ENCODE data around the gene AGBL1. TPM values are rescaled to one million over a fixed set of nuclear protein-coding genes. Genes with fewer than 3 reads are reported as not detected.

The AGBL1 gene
- total RNA-seq, 3 donors from 2014 or later, result 0.10 to 0.32 TPM; not detected in 1

DNA sequence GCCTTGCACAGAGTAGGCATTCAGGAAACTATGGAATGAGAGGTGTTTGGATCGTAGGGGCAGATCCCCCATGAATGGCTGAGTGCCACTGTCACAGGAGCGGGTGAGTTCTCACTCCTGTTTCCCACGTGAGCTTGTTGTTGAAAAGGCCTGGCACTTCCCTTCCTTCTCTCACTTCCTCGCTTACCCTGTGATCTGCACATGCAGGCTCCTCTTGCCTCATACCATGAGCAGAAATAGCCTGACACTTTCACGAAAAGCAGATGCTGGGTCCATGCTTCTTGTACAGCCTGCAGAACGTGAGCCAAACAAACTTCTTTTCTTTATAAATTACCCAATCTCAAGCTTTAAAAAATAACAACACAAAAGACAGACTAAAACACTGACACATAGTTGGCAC, 55.4 kb downstream of the AGBL1 start:
- Histone ChIP-seq H3K9me3 (no peaks in the 10 kb centered on the region), H3K4me1 (ENCODE audit: low read depth) (no peaks in the 10 kb centered on the region), H3K4me3 (no peak overlapping the region), H3K36me3 (ENCODE audit: low read depth) (no peaks in the 10 kb centered on the region)
- intact Hi-C loops (cut with DNase I, micrococcal nuclease), result no loop called here
- TF ChIP-seq, protein P1, sequence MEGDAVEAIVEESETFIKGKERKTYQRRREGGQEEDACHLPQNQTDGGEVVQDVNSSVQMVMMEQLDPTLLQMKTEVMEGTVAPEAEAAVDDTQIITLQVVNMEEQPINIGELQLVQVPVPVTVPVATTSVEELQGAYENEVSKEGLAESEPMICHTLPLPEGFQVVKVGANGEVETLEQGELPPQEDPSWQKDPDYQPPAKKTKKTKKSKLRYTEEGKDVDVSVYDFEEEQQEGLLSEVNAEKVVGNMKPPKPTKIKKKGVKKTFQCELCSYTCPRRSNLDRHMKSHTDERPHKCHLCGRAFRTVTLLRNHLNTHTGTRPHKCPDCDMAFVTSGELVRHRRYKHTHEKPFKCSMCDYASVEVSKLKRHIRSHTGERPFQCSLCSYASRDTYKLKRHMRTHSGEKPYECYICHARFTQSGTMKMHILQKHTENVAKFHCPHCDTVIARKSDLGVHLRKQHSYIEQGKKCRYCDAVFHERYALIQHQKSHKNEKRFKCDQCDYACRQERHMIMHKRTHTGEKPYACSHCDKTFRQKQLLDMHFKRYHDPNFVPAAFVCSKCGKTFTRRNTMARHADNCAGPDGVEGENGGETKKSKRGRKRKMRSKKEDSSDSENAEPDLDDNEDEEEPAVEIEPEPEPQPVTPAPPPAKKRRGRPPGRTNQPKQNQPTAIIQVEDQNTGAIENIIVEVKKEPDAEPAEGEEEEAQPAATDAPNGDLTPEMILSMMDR (IDR thresholded peaks at IDR 0.05), result no peak
- DNase-seq (no peak), ATAC-seq (no peak)

DNA sequence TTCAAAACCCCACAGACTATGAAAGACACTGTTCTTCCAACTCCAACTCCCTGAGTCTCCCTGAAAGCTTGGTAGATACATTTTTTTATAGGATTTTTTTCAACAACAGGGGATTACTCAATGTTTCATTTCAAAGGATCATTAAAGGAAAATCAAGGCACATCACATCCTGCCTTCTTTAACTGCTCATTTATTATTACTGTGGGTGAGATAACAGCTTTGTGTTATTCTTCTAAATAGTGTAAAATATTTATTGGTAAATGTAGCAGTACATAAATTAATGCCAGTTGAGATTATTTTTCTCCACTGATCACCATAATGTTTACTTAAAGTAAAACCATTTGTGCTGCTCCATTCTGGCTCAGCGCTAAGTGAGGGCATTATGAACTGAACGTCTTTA, 57.2 kb downstream of the AGBL1 start:
- Histone ChIP-seq H3K36me3 (ENCODE audit: low read depth) (no peaks in the 10 kb centered on the region), H3K9me3 (no peaks in the 10 kb centered on the region), H3K4me3 (no peak overlapping the region), H3K4me1 (ENCODE audit: low read depth) (no peaks in the 10 kb centered on the region)
- DNase-seq (no peak), ATAC-seq (no peak)
- intact Hi-C loops (cut with DNase I, micrococcal nuclease), result no loop called here
- TF ChIP-seq, protein P1 (IDR thresholded peaks at IDR 0.05), result no peak

DNA sequence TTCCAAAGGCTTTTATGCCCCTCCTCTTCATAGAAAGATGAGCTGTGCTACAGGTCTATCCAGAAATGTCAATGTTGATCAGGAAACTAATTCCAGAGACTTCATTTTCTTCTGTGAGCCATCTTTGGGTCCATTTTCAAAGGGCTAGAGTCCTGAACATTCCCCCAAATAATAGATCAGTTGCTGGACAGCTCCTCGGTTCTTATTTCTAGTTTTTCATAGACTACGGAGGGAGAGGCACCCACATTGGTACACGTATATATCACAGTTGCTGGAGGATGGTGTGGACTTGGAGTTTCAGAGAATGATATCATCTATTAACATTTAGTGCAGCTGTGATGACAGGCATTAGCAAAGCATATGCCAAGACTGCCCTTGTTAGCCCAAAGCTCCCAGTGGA, 59.1 kb downstream of the AGBL1 start:
- no peak for ATAC-seq
- no peak for DNase-seq
- intact Hi-C loops (cut with DNase I, micrococcal nuclease), result no loop called here
- no peak overlapping the region for H3K4me3 ChIP-seq
- H3K4me1 ChIP-seq (ENCODE audit: low read depth), result no peaks in the 10 kb centered on the region
- H3K9me3 ChIP-seq, result no peaks in the 10 kb centered on the region
- TF ChIP-seq, protein P1 (IDR thresholded peaks at IDR 0.05), result no peak
- H3K36me3 ChIP-seq (ENCODE audit: low read depth), result no peaks in the 10 kb centered on the region

DNA sequence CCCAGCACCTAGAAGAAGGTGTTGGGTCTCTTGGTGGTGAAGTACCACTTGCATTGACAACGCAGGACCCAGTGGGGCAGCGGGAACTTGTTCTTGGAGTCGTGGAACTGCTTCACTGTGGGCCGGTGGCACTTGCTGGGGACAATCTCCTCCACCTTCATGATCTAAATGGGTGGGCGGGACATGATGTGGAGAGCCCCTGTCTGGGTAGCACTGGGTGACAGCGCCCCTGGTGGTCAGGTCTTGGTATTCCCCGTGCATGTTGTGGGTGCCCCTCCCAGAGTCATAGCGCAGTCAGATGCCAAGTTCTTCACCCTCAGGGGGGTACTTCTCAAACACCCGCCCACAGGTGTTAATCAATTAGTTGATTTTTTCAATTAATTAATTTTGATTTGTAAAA, 60.2 kb downstream of the AGBL1 start:
- Histone ChIP-seq H3K36me3 (ENCODE audit: low read depth) (no peaks in the 10 kb centered on the region), H3K4me3 (no peak overlapping the region), H3K4me1 (ENCODE audit: low read depth) (no peaks in the 10 kb centered on the region), H3K9me3 (no peaks in the 10 kb centered on the region)
- intact Hi-C loops (cut with DNase I, micrococcal nuclease), result no loop called here
- TF ChIP-seq, protein P1 (IDR thresholded peaks at IDR 0.05), result no peak
- no peak for ATAC-seq
- DNase-seq, result no peak

DNA sequence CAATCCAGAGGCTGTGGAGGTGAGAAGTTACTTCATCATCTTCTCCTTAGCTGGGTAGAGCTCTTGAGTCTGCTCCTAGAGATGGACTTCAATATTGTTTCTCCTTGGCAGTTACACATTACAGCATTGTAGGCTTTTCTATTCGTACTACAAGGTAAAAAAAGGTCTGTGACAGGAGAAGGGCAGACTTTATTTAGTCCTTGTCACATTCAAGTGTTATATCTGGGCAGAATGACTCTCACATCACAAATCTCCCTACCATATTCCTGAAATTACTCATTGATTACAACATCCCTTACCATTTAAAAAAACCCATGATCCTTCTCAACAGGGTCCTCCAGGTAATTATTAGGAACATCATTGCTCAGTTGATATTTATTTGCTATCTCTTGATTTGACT, 75.0 kb downstream of the AGBL1 start:
- DNase-seq, result no peak
- TF ChIP-seq, protein P1 (IDR thresholded peaks at IDR 0.05), result no peak
- H3K4me3 ChIP-seq, result no peak overlapping the region
- H3K4me1 ChIP-seq (ENCODE audit: low read depth), result no peaks in the 10 kb centered on the region
- H3K9me3 ChIP-seq, result no peaks in the 10 kb centered on the region
- intact Hi-C loops (cut with DNase I, micrococcal nuclease), result no loop called here
- no peaks in the 10 kb centered on the region for H3K36me3 ChIP-seq (ENCODE audit: low read depth)
- ATAC-seq, result no peak

DNA sequence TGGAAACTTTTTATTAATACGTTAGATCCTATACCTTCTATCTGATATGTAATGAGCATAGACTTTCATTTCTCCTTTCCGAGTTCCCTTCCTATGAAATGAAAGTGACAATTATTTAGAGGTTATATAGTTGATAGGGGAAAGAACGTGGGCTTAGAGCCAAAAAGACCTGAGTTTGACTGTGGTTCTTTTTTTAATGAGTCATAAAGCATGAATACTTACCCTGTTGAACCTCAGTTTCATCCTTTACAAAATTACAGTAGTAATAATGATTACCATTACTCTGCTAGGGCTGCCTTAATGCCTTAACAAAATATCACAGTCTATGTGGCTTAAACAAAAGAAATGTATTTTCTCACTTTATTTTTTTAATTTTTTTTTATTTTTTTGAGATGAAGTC, 75.9 kb downstream of the AGBL1 start:
- TF ChIP-seq, protein P1 (IDR thresholded peaks at IDR 0.05), result no peak
- no peaks in the 10 kb centered on the region for H3K4me1 ChIP-seq (ENCODE audit: low read depth)
- intact Hi-C loops (cut with DNase I, micrococcal nuclease), result no loop called here
- H3K4me3 ChIP-seq, result no peak overlapping the region
- ATAC-seq (no peak), DNase-seq (no peak)
- no peaks in the 10 kb centered on the region for H3K36me3 ChIP-seq (ENCODE audit: low read depth)
- H3K9me3 ChIP-seq, result no peaks in the 10 kb centered on the region

Measured in mucosa of descending colon (tissue), 3 donors.